ENCODE data around the gene TBCC.

TBCC gene

GRCh38 chr6:42697268-42697655, 48.6 kb downstream of the TBCC start:
- Histone ChIP-seq H4K20me1 (ENCODE audit: insufficient read depth, low read length) (no peaks in the 10 kb centered on the region), H3K4me3 (ENCODE audit: low read depth in 1 of 2, low read length in 2 of 2) (no peak overlapping the region), H3K27ac (ENCODE audit: low read length) (no peak overlapping the region), H3K36me3 (ENCODE audit: insufficient read depth, low read length) (peaks cover 27% of the 10 kb centered on the region), H3K4me1 (ENCODE audit: insufficient read depth, low read length) (peaks cover 14% of the 10 kb centered on the region), H3K79me2 (ENCODE audit: insufficient read depth, low read length) (no peaks in the 10 kb centered on the region), H3K4me2 (ENCODE audit: insufficient read depth, low read length) (no peak overlapping the region), H3K9ac (ENCODE audit: low read depth, low read length) (no peak overlapping the region), H3K27me3 (ENCODE audit: insufficient read depth, low read length, poor library complexity) (no peaks in the 10 kb centered on the region), H2AFZ (ENCODE audit: low read depth, low read length) (no peak overlapping the region), H3K9me3 (ENCODE audit: insufficient read depth, low read length, severe bottlenecking) (no peaks in the 10 kb centered on the region)
- ATAC-seq (ENCODE audit: insufficient read depth, low read depth), result no peak
- DNase-seq, result no peak
- no peak for TF ChIP-seq EZH2 (IDR thresholded peaks at IDR 0.05; ENCODE audit: borderline replicate concordance, low read depth, low read length, severe bottlenecking)
- TF ChIP-seq, protein P1, sequence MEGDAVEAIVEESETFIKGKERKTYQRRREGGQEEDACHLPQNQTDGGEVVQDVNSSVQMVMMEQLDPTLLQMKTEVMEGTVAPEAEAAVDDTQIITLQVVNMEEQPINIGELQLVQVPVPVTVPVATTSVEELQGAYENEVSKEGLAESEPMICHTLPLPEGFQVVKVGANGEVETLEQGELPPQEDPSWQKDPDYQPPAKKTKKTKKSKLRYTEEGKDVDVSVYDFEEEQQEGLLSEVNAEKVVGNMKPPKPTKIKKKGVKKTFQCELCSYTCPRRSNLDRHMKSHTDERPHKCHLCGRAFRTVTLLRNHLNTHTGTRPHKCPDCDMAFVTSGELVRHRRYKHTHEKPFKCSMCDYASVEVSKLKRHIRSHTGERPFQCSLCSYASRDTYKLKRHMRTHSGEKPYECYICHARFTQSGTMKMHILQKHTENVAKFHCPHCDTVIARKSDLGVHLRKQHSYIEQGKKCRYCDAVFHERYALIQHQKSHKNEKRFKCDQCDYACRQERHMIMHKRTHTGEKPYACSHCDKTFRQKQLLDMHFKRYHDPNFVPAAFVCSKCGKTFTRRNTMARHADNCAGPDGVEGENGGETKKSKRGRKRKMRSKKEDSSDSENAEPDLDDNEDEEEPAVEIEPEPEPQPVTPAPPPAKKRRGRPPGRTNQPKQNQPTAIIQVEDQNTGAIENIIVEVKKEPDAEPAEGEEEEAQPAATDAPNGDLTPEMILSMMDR (IDR thresholded peaks at IDR 0.05; ENCODE audit: borderline replicate concordance, extremely low read depth, low read length, poor library complexity, severe bottlenecking), result no peak

GRCh38 chr6:42696526-42697267, 49.2 kb downstream of the TBCC start:
- Histone ChIP-seq H3K79me2 (ENCODE audit: insufficient read depth, low read length) (no peaks in the 10 kb centered on the region), H3K27me3 (ENCODE audit: insufficient read depth, low read length, poor library complexity) (no peaks in the 10 kb centered on the region), H3K27ac (ENCODE audit: low read length) (no peak overlapping the region), H2AFZ (ENCODE audit: low read depth, low read length) (no peak overlapping the region), H4K20me1 (ENCODE audit: insufficient read depth, low read length) (no peaks in the 10 kb centered on the region), H3K4me3 (ENCODE audit: low read depth in 1 of 2, low read length in 2 of 2) (no peak overlapping the region), H3K9me3 (ENCODE audit: insufficient read depth, low read length, severe bottlenecking) (no peaks in the 10 kb centered on the region), H3K4me1 (ENCODE audit: insufficient read depth, low read length) (peaks cover 14% of the 10 kb centered on the region), H3K4me2 (ENCODE audit: insufficient read depth, low read length) (no peak overlapping the region), H3K9ac (ENCODE audit: low read depth, low read length) (no peak overlapping the region), H3K36me3 (ENCODE audit: insufficient read depth, low read length) (peaks cover 32% of the 10 kb centered on the region)
- no peak for TF ChIP-seq EZH2 (IDR thresholded peaks at IDR 0.05; ENCODE audit: borderline replicate concordance, low read depth, low read length, severe bottlenecking)
- TF ChIP-seq, protein P1 (IDR thresholded peaks at IDR 0.05; ENCODE audit: borderline replicate concordance, extremely low read depth, low read length, poor library complexity, severe bottlenecking), result no peak
- no peak for DNase-seq
- ATAC-seq (ENCODE audit: insufficient read depth, low read depth), result no peak

- Histone ChIP-seq H3K9me3 (ENCODE audit: insufficient read depth, low read length, severe bottlenecking) (no peaks in the 10 kb centered on the region), H4K20me1 (ENCODE audit: insufficient read depth, low read length) (no peaks in the 10 kb centered on the region), H3K27me3 (ENCODE audit: insufficient read depth, low read length, poor library complexity) (no peaks in the 10 kb centered on the region), H3K79me2 (ENCODE audit: insufficient read depth, low read length) (no peaks in the 10 kb centered on the region), H2AFZ (ENCODE audit: low read depth, low read length) (no peak overlapping the region), H3K4me2 (ENCODE audit: insufficient read depth, low read length) (no peak overlapping the region), H3K9ac (ENCODE audit: low read depth, low read length) (no peak overlapping the region), H3K4me3 (ENCODE audit: low read depth in 1 of 2, low read length in 2 of 2) (no peak overlapping the region), H3K4me1 (ENCODE audit: insufficient read depth, low read length) (peaks cover 14% of the 10 kb centered on the region), H3K36me3 (ENCODE audit: insufficient read depth, low read length) (peaks cover 52% of the 10 kb centered on the region), H3K27ac (ENCODE audit: low read length) (no peak overlapping the region)
- no peak for DNase-seq
- ATAC-seq (ENCODE audit: insufficient read depth, low read depth), result no peak
- no peak for TF ChIP-seq EZH2 (IDR thresholded peaks at IDR 0.05; ENCODE audit: borderline replicate concordance, low read depth, low read length, severe bottlenecking)
- TF ChIP-seq, protein P1 (IDR thresholded peaks at IDR 0.05; ENCODE audit: borderline replicate concordance, extremely low read depth, low read length, poor library complexity, severe bottlenecking), result no peak
These were observed 51.3 kb downstream of the TBCC start for GRCh38 chr6:42694586-42694985.

Measured in DND-41 (cell line).